Stomach smooth muscle (tissue), 2 donors: ENCODE measurements around the gene MFSD12.
"Not testable (repeated sequence)": the region's sequence is repeated elsewhere in the genome, so short reads cannot be mapped to it uniquely, and the experiment has no call there.

Experiments used
- H3K27ac ChIP-seq: one replicate; pipeline ENCODE4 v1.7.0; 2013; ENCODE audit warnings: mild to moderate bottlenecking, low read length, inconsistent platforms
- H3K27me3 ChIP-seq, 2 donors: one replicate each; pipeline ENCODE4 v1.7.0; 2013; ENCODE audit warnings: low read length in 2 of 2; ENCODE audit not compliant: insufficient read depth in 2 of 2, control insufficient read depth in 1 of 2
- H3K36me3 ChIP-seq, 2 donors: one replicate each; pipeline ENCODE4 v1.7.0; 2013; ENCODE audit warnings: low read length in 2 of 2; ENCODE audit not compliant: control insufficient read depth in 2 of 2, insufficient read depth in 2 of 2
- H3K4me1 ChIP-seq: one replicate; pipeline ENCODE4 v1.7.0; 2013; ENCODE audit warnings: low read length; ENCODE audit not compliant: control insufficient read depth, insufficient read depth
- H3K4me3 ChIP-seq, 2 donors: one replicate each; pipeline ENCODE4 v1.7.0; 2013; ENCODE audit warnings: low read length in 2 of 2
- H3K9ac ChIP-seq, 2 donors: one replicate each; pipeline ENCODE4 v1.7.0; 2013; ENCODE audit warnings: low read length in 2 of 2, mild to moderate bottlenecking in 1 of 2
- H3K9me3 ChIP-seq, 2 donors: one replicate each; pipeline ENCODE4 v1.7.0; 2013; ENCODE audit warnings: low read length in 2 of 2; ENCODE audit not compliant: control insufficient read depth in 2 of 2
- donor health status: healthy.
- donor health status: Pancreatic carcinoma.

MFSD12 gene

DNA sequence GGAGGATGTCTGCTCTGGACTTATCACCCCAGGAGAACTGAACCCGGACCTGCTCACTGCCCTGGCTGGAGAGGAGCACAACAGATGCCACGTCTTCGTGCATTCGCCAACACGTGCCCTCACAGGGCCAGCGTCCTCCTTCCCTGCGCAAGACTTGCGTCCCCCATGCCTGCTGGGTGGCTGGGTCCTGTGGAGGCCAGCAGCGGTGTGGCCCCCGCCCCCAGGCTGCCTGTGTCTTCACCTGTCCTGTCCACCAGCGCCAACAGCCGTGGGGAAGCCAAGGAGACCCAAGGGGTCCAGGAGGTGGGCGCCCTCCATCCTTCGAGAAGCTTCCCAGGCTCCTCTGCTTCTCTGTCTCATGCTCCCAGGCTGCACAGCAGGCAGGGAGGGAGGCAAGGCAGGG lies 21.8 kb downstream of the MFSD12 start:
- Histone ChIP-seq H3K27ac (no peak overlapping the region), H3K4me3 (no peak overlapping the region), H3K4me1 (peaks cover 5% of the 10 kb centered on the region), H3K36me3 (peaks cover 11 to 41% of the 10 kb centered on the region in 2 donors), H3K9ac (no peak overlapping the region), H3K9me3 (no peaks in the 10 kb centered on the region), H3K27me3 (no peaks in the 10 kb centered on the region)

- Histone ChIP-seq H3K27me3 (no peaks in the 10 kb centered on the region), H3K9ac (no peak overlapping the region), H3K4me1 (peaks cover 5% of the 10 kb centered on the region), H3K9me3 (no peaks in the 10 kb centered on the region), H3K36me3 (peaks cover 11 to 43% of the 10 kb centered on the region in 2 donors), H3K4me3 (no peak overlapping the region), H3K27ac (no peak overlapping the region)
These were observed 22.2 kb downstream of the MFSD12 start for GRCh38 chr19:3535235-3535535.

DNA sequence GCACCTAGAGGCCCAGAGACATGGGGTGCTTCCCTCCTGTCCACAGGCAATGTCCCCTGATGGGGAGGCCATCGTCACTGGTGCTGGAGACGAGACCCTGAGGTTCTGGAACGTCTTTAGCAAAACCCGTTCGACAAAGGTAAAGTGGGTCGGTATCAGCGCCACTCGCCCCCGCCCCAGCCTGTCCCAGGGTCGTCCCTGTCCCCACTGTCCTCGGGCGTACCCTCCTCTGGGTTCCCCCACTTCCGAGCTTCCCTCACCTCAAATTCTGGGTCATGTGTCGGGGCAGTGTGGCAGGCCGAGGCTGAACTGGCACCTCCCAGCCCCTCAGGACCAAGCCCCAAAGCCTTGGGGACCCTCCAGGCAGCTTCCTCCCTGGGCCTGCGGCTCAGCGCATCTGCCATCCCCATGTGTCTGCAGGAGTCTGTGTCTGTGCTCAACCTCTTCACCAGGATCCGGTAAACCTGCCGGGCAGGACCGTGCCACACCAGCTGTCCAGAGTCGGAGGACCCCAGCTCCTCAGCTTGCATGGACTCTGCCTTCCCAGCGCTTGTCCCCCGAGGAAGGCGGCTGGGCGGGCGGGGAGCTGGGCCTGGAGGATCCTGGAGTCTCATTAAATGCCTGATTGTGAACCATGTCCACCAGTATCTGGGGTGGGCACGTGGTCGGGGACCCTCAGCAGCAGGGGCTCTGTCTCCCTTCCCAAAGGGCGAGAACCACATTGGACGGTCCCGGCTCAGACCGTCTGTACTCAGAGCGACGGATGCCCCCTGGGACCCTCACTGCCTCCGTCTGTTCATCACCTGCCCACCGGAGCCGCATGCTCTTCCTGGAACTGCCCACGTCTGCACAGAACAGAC lies 22.8 kb downstream of the MFSD12 start:
- Histone ChIP-seq H3K4me3 (no peak overlapping the region), H3K4me1 (peaks cover 5% of the 10 kb centered on the region), H3K9ac (no peak overlapping the region), H3K9me3 (no peaks in the 10 kb centered on the region), H3K27me3 (no peaks in the 10 kb centered on the region), H3K36me3 (peaks cover 11 to 43% of the 10 kb centered on the region in 2 donors), H3K27ac (no peak overlapping the region)

- Histone ChIP-seq H3K4me1 (peaks cover 3% of the 10 kb centered on the region), H3K9me3 (no peaks in the 10 kb centered on the region), H3K36me3 (peaks cover 11 to 41% of the 10 kb centered on the region in 2 donors), H3K4me3 (no peak overlapping the region), H3K27me3 (no peaks in the 10 kb centered on the region), H3K9ac (no peak overlapping the region), H3K27ac (no peak overlapping the region)
These were observed 23.7 kb downstream of the MFSD12 start for GRCh38 chr19:3533563-3534216.

- H3K9ac ChIP-seq = no peak overlapping the region
- H3K4me3 ChIP-seq = no peak overlapping the region
- H3K27ac ChIP-seq = no peak overlapping the region
- H3K36me3 ChIP-seq = peaks cover 13 to 45% of the 10 kb centered on the region in 2 donors
- H3K4me1 ChIP-seq = peaks cover 3% of the 10 kb centered on the region
- no peaks in the 10 kb centered on the region for H3K9me3 ChIP-seq
- no peaks in the 10 kb centered on the region for H3K27me3 ChIP-seq
These were observed 24.4 kb downstream of the MFSD12 start for GRCh38 chr19:3533033-3533432.

DNA sequence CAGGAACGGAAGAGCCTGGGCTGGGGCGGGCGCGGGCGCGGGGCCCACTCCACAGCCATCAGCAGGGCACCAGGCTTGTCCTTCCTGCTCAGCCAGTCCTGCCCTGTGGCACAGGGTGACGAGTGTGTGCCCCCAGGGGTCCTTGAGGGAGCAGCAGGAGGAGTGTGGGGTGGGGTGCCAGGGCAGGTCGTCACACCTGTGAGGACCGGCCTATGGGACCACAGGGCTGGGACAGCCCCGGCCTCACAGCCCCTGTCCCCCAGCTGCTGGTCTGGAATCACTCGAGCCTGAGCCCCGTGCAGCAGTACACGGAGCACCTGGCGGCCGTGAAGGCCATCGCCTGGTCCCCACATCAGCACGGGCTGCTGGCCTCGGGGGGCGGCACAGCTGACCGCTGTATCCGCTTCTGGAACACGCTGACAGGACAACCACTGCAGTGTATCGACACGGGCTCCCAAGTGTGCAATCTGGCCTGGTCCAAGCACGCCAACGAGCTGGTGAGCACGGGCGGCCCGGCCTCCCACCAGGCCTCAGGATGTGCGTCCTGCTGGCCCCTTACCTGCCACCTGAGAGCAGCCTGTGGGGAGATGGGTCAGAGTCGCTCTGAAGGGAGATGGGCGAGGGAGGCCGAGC lies 25.1 kb downstream of the MFSD12 start:
- Histone ChIP-seq H3K9me3 (no peaks in the 10 kb centered on the region), H3K9ac (no peak overlapping the region), H3K27ac (no peak overlapping the region), H3K36me3 (peaks cover 15 to 47% of the 10 kb centered on the region in 2 donors), H3K4me1 (peaks cover 3% of the 10 kb centered on the region), H3K4me3 (no peak overlapping the region), H3K27me3 (no peaks in the 10 kb centered on the region)

- no peaks in the 10 kb centered on the region for H3K4me1 ChIP-seq
- no peaks in the 10 kb centered on the region for H3K9me3 ChIP-seq
- H3K27ac ChIP-seq = no peak overlapping the region
- no peak overlapping the region for H3K4me3 ChIP-seq
- H3K9ac ChIP-seq = no peak overlapping the region
- H3K27me3 ChIP-seq = no peaks in the 10 kb centered on the region
- peaks cover 19 to 52% of the 10 kb centered on the region in 2 donors for H3K36me3 ChIP-seq
These were observed 25.7 kb downstream of the MFSD12 start for GRCh38 chr19:3531716-3532115.

GRCh38 chr19:3530389-3530788 lies 27.0 kb downstream of the MFSD12 start:
- H3K9me3 ChIP-seq = no peaks in the 10 kb centered on the region
- H3K27ac ChIP-seq = no peak overlapping the region
- peaks cover 18 to 49% of the 10 kb centered on the region in 2 donors for H3K36me3 ChIP-seq
- no peak overlapping the region for H3K9ac ChIP-seq
- H3K27me3 ChIP-seq = no peaks in the 10 kb centered on the region
- no peaks in the 10 kb centered on the region for H3K4me1 ChIP-seq
- no peak overlapping the region for H3K4me3 ChIP-seq

GRCh38 chr19:3529299-3529698 lies 28.1 kb downstream of the MFSD12 start:
- not testable (repeated sequence) for H3K4me1 ChIP-seq, H3K4me3 ChIP-seq, H3K27ac ChIP-seq, H3K27me3 ChIP-seq, H3K9me3 ChIP-seq, H3K9ac ChIP-seq
- peaks cover 20 to 43% of the 10 kb centered on the region in 2 donors for H3K36me3 ChIP-seq

DNA sequence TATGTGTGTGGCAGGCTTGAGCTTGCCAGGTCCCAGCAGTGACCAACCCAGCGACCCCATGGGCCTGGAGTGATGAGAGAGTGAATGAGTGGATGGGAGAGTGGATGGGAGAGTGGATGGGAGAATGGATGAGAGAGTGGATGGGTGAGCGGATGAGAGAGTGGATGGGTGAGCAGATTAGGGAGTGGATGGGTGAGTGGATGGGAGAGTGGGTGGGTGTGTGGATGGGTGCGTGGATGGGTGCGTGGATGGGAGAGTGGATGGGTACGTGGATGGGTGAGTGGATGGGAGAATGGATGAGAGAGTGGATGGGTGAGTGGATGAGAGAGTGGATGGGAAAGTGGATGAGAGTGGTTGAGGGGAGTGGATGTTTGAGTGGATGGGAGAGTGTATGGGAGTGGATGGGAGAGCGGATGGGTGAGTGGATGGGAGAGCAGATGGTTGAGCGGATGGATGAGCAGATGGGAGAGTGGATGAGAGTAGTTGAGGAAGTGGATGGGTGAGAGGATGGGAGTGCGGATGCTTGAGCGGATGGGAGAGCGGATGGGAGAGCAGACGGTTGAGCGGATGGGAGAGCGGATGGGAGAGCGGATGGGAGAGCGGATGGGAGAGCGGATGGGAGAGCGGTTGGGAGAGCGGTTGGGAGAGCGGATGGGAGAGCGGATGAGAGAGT lies 28.7 kb downstream of the MFSD12 start:
- no peaks in the 10 kb centered on the region for H3K27me3 ChIP-seq
- H3K4me1 ChIP-seq = no peaks in the 10 kb centered on the region
- H3K4me3 ChIP-seq = no peak overlapping the region
- no peak overlapping the region for H3K27ac ChIP-seq
- peaks cover 19 to 46% of the 10 kb centered on the region in 2 donors for H3K36me3 ChIP-seq
- no peak overlapping the region for H3K9ac ChIP-seq
- no peaks in the 10 kb centered on the region for H3K9me3 ChIP-seq
